GM12878 (cell line): ENCODE measurements around the gene INHA. TPM values are rescaled to one million over a fixed set of nuclear protein-coding genes. Genes with fewer than 3 reads are reported as not detected.

Experiments used
- ATAC-seq: fragments of 200-7000 bp; cut with Tn5 transposase; 3 replicates; pipeline ENCODE4 v1.9.1; 2020; ENCODE audit warnings: mild to moderate bottlenecking, moderate library complexity
- BruUV-seq: library from RNA; stranded (reverse); fragments of 400-500 nt; replicated peaks from 2 replicates; lab custom pipeline; 2021; lab: Mats Ljungman, UMichigan
- CTCF ChIA-PET: fragments of 300-600 bp; sonication (Branson Sonifier 250); formaldehyde crosslinking; extraction: SDS; loops from one replicate; lab custom pipeline; 2021; ENCODE audit warnings: inconsistent platforms; lab: Yijun Ruan, JAX
- POLR2A ChIA-PET: fragments of 350-600 bp; formaldehyde crosslinking; extraction: SDS; loops from one replicate; lab custom pipeline; 2021; ENCODE audit warnings: inconsistent platforms; lab: Charles Lee
- RAD21 ChIA-PET: fragments of 300-600 bp; sonication (Branson Sonifier 250); formaldehyde crosslinking; loops from one replicate; lab custom pipeline; 2023; ENCODE audit warnings: antibody characterized with exemption; ENCODE audit not compliant: unreplicated experiment; lab: Charles Lee
- SMC1A ChIA-PET: fragments of 300-600 bp; sonication (Branson Sonifier 250); formaldehyde crosslinking; loops from one replicate; lab custom pipeline; 2023; ENCODE audit not compliant: unreplicated experiment, uncharacterized antibody; lab: Charles Lee
- DNase-seq: peaks from one replicate; pipeline ENCODE4 v3.0.0-alpha.2; 2011; ENCODE audit warnings: low read depth, low spot score
- FAIRE-seq: peaks from 3 replicates; lab custom pipeline; 2011; peaks lifted over from hg19 to GRCh38; lab: Jason Lieb, UNC
- H2AFZ ChIP-seq: 2 replicates; pipeline ENCODE4 v1.6.0; 2011; ENCODE audit warnings: low read depth, low read length, control low read depth; ENCODE audit not compliant: control insufficient read depth
- H3K27ac ChIP-seq: 2 replicates; pipeline ENCODE4 v1.5.1; 2011; ENCODE audit warnings: control low read depth; ENCODE audit not compliant: control insufficient read depth, insufficient read depth
- H3K27me3 ChIP-seq, 2 experiments: replicated peaks in 1 of 2; 2 replicates each; pipeline versions ENCODE4 v1.6.0 to v1.6.1; 2011; ENCODE audit warnings: low read length in 1 of 2; ENCODE audit not compliant: control insufficient read depth in 2 of 2, insufficient read depth in 2 of 2
- H3K36me3 ChIP-seq, 2 experiments: 2 replicates each; pipeline ENCODE4 v1.5.1; 2011; ENCODE audit warnings: low read length in 1 of 2; ENCODE audit not compliant: control insufficient read depth in 2 of 2, insufficient read depth in 2 of 2
- H3K4me1 ChIP-seq: 2 replicates; pipeline ENCODE4 v1.6.1; 2011; ENCODE audit warnings: mild to moderate bottlenecking, low read length, moderate library complexity, mixed read lengths; ENCODE audit not compliant: control insufficient read depth, insufficient read depth
- H3K4me2 ChIP-seq: 2 replicates; pipeline ENCODE4 v1.6.0; 2011; ENCODE audit warnings: control low read depth; ENCODE audit not compliant: control insufficient read depth, insufficient read depth
- H3K4me3 ChIP-seq: fragments of 200-600 bp; sonication (generic); 2 replicates; pipeline ENCODE4 v1.5.1; 2016
- H3K79me2 ChIP-seq: 2 replicates; pipeline ENCODE4 v1.6.0; 2011; ENCODE audit warnings: low read length; ENCODE audit not compliant: control insufficient read depth, insufficient read depth
- H3K9ac ChIP-seq: 2 replicates; pipeline ENCODE4 v1.8.0; 2011; ENCODE audit warnings: low read length, control low read depth, mixed read lengths; ENCODE audit not compliant: control insufficient read depth, insufficient read depth
- H3K9me3 ChIP-seq: replicated peaks from 3 replicates; pipeline ENCODE4 v1.5.1; 2011; ENCODE audit warnings: mild to moderate bottlenecking, low read length; ENCODE audit not compliant: control insufficient read depth, insufficient read depth
- H4K20me1 ChIP-seq: 2 replicates; pipeline ENCODE4 v1.6.0; 2011; ENCODE audit not compliant: control insufficient read depth, insufficient read depth
- E4F1 ChIP-seq: fragments of 450-650 bp; IDR thresholded peaks from 2 replicates; pipeline ENCODE4 v1.6.1; 2018; ENCODE audit warnings: borderline replicate concordance, mild to moderate bottlenecking; ENCODE audit not compliant: partially characterized antibody
- IRF4 ChIP-seq: IDR thresholded peaks from 2 replicates; pipeline ENCODE4 v1.6.1; 2011; ENCODE audit warnings: low read depth, low read length
- KLF5 ChIP-seq: fragments of 450-650 bp; IDR thresholded peaks from 2 replicates; pipeline ENCODE4 v1.6.1; 2014; ENCODE audit warnings: mild to moderate bottlenecking; ENCODE audit not compliant: partially characterized antibody
- NBN ChIP-seq: fragments of 450-650 bp; IDR thresholded peaks from 2 replicates; pipeline ENCODE4 v1.6.1; 2016
- NFYA ChIP-seq: IDR thresholded peaks from 2 replicates; pipeline ENCODE4 v1.6.1; 2011; ENCODE audit warnings: low read depth, mild to moderate bottlenecking, low read length, improper control_type of control experiment, borderline replicate concordance
- NR2C2 ChIP-seq: IDR thresholded peaks from 2 replicates; pipeline ENCODE4 v1.6.1; 2011; ENCODE audit warnings: borderline replicate concordance, low read depth; ENCODE audit not compliant: control insufficient read depth, insufficient read length
- PAX8 ChIP-seq: fragments of 450-650 bp; IDR thresholded peaks from 2 replicates; pipeline ENCODE4 v1.6.1; 2017; ENCODE audit warnings: mild to moderate bottlenecking, moderate library complexity
- REST ChIP-seq: IDR thresholded peaks from 2 replicates; pipeline ENCODE4 v1.6.1; 2012; ENCODE audit warnings: mild to moderate bottlenecking, low read depth, low read length
- RUNX3 ChIP-seq: IDR thresholded peaks from 2 replicates; pipeline ENCODE4 v1.6.1; 2012; ENCODE audit warnings: low read length, inconsistent platforms
- SUPT20H ChIP-seq: IDR thresholded peaks from 2 replicates; pipeline ENCODE4 v1.6.1; 2011; ENCODE audit warnings: low read depth, mild to moderate bottlenecking, low read length, moderate library complexity, borderline replicate concordance; ENCODE audit not compliant: control insufficient read depth
- YBX1 ChIP-seq: fragments of 450-650 bp; IDR thresholded peaks from 2 replicates; pipeline ENCODE4 v1.6.1; 2016; ENCODE audit warnings: antibody characterized with exemption
- YY1 ChIP-seq: IDR thresholded peaks from 2 replicates; pipeline ENCODE4 v1.6.1; 2011; ENCODE audit warnings: low read depth, mild to moderate bottlenecking, low read length
- WGBS: methylation state at CpG from one replicate; pipeline ENCODE4 v1.1.6; 2016; ENCODE audit warnings: low lambda C conversion rate; ENCODE audit not compliant: insufficient replicate concordance, insufficient coverage; ENCODE audit errors: missing lambda C conversion rate; 5-methylcytosine and 5-hydroxymethylcytosine counted together
- in situ Hi-C: fragments of 300-500 bp; cut with MboI; formaldehyde crosslinking; loops from 9 replicates; pipeline ENCODE4 v1.14.3; 2018; ENCODE audit warnings: mixed read lengths
- intact Hi-C: fragments of 100-400 bp; cut with micrococcal nuclease; formaldehyde crosslinking; loops from one replicate; pipeline ENCODE4 v1.14.2; 2022; ENCODE audit not compliant: unreplicated experiment
- polyA plus RNA-seq, 11 experiments: library from polyadenylated mRNA; depleted of rRNA in 4 of 11; unstranded in 6 of 11; stranded (reverse) in 5 of 11; fragments of >200 nt; fragmentation: Nextera tagmentation in 4 of 11; fragmentation: Illumina TruSeq in 1 of 11; extraction: Ambion mirVana in 4 of 11; extraction: Trizol in 1 of 11; gene quantifications; 1 replicate in 1 of 11; 2 replicates in 10 of 11; pipeline versions ENCODE4 v1.2.1 to v1.2.3, GENCODE V29; 2011 to 2016; ENCODE audit warnings: inconsistent platforms in 2 of 11, missing spikeins in 2 of 11, low read depth in 1 of 11
- total RNA-seq, 4 experiments: library from RNA; depleted of rRNA in 3 of 4; stranded (reverse); fragments of >200 nt in 3 of 4; fragmentation: Illumina TruSeq in 1 of 4; extraction: Trizol in 1 of 4; gene quantifications; 2 replicates each; pipeline versions ENCODE4 v1.2.1 to v1.2.3, GENCODE V29; 2013 to 2021
- TF ChIP-seq, protein P1 (sequence below): fragments of 450-650 bp; IDR thresholded peaks from 2 replicates; pipeline ENCODE4 v1.6.1; 2016; ENCODE audit warnings: mild to moderate bottlenecking, moderate library complexity, borderline replicate concordance

The INHA gene
- total and polyA plus RNA-seq, 10 of the 15 experiments (the other 5 are each of a cell fraction or from before 2014, with no cell fraction given): not detected

DNA sequence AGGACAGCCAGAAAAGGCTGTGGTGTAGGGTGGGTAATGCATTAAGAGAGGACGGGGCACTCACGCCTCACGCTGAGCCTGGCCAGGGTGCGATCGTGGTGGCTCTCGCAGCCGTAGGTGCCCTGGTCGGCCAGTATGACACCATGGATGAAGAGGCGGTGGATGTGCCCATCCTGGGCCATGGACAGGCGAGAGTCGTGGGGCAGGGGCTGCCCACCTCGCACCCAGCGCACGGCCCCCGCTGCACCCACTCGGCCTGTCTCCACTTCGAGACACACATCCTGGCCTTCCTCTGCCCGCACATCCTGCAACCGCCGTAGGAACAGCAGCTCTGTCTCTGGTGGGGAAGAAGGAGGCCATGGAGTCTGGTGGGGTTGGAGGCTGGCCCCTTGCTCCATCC, 16.2 kb upstream of the INHA start:
- ChIA-PET SMC1A (no interaction called here), POLR2A (no interaction called here), RAD21 (no interaction called here), CTCF (no interaction called here)
- DNase-seq (no peak), ATAC-seq (no peak), FAIRE-seq (no peak)
- no peaks in the 10 kb centered on the region; the same call in 2 of the 3 replicates for H3K9me3 ChIP-seq
- intact Hi-C loops: no loop called here
- H3K79me2 ChIP-seq: no peaks in the 10 kb centered on the region
- in situ Hi-C loops: no loop called here
- no peak overlapping the region for H3K4me2 ChIP-seq
- H2AFZ ChIP-seq: no peak overlapping the region
- no peaks in the 10 kb centered on the region; the same call in 1 of the 2 replicates for H3K4me1 ChIP-seq
- no peak overlapping the region for H3K27ac ChIP-seq
- no peak overlapping the region for H3K4me3 ChIP-seq
- H3K9ac ChIP-seq: no peak overlapping the region
- WGBS: 70% methylated on average over 20 of the region's 20 CpGs
- peaks cover under 1 to 4% of the 10 kb centered on the region in 2 experiments for H3K27me3 ChIP-seq
- H4K20me1 ChIP-seq: no peaks in the 10 kb centered on the region
- no TSS peak for BruUV-seq
- H3K36me3 ChIP-seq: no peaks in the 10 kb centered on the region
- TF ChIP-seq NBN (no peak), NFYA (no peak), RUNX3 (no peak), YY1 (no peak), YBX1 (no peak), NR2C2 (no peak), PAX8 (no peak), SUPT20H (no peak), E4F1 (no peak), IRF4 (no peak), KLF5 (no peak), REST (no peak)
- TF ChIP-seq, protein P1, sequence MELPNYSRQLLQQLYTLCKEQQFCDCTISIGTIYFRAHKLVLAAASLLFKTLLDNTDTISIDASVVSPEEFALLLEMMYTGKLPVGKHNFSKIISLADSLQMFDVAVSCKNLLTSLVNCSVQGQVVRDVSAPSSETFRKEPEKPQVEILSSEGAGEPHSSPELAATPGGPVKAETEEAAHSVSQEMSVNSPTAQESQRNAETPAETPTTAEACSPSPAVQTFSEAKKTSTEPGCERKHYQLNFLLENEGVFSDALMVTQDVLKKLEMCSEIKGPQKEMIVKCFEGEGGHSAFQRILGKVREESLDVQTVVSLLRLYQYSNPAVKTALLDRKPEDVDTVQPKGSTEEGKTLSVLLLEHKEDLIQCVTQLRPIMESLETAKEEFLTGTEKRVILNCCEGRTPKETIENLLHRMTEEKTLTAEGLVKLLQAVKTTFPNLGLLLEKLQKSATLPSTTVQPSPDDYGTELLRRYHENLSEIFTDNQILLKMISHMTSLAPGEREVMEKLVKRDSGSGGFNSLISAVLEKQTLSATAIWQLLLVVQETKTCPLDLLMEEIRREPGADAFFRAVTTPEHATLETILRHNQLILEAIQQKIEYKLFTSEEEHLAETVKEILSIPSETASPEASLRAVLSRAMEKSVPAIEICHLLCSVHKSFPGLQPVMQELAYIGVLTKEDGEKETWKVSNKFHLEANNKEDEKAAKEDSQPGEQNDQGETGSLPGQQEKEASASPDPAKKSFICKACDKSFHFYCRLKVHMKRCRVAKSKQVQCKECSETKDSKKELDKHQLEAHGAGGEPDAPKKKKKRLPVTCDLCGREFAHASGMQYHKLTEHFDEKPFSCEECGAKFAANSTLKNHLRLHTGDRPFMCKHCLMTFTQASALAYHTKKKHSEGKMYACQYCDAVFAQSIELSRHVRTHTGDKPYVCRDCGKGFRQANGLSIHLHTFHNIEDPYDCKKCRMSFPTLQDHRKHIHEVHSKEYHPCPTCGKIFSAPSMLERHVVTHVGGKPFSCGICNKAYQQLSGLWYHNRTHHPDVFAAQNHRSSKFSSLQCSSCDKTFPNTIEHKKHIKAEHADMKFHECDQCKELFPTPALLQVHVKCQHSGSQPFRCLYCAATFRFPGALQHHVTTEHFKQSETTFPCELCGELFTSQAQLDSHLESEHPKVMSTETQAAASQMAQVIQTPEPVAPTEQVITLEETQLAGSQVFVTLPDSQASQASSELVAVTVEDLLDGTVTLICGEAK: no peak
